ENCODE data around the gene KLHL13.

GRCh38 chrX:118117741-118118140 is 1.1 kb upstream of the KLHL13 start:
- TF ChIP-seq, protein P1, sequence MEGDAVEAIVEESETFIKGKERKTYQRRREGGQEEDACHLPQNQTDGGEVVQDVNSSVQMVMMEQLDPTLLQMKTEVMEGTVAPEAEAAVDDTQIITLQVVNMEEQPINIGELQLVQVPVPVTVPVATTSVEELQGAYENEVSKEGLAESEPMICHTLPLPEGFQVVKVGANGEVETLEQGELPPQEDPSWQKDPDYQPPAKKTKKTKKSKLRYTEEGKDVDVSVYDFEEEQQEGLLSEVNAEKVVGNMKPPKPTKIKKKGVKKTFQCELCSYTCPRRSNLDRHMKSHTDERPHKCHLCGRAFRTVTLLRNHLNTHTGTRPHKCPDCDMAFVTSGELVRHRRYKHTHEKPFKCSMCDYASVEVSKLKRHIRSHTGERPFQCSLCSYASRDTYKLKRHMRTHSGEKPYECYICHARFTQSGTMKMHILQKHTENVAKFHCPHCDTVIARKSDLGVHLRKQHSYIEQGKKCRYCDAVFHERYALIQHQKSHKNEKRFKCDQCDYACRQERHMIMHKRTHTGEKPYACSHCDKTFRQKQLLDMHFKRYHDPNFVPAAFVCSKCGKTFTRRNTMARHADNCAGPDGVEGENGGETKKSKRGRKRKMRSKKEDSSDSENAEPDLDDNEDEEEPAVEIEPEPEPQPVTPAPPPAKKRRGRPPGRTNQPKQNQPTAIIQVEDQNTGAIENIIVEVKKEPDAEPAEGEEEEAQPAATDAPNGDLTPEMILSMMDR (conservative IDR thresholded peaks at IDR 0.05) = no peak
- TF ChIP-seq EZH2 (IDR thresholded peaks at IDR 0.05; ENCODE audit: low read depth) = no peak
